Stimulated activated CD4-positive, alpha-beta T cell treated with anti-CD3 and anti-CD28 coated beads, Interleukin-2, amount 100 ng/mL, for 48 hours (primary cell): ENCODE results near the gene PRDM15.

Experiments
- DNase-seq, 2 donors: peaks; one replicate each; pipeline ENCODE4 v3.0.0-alpha.2; 2020

Gene PRDM15

DNA sequence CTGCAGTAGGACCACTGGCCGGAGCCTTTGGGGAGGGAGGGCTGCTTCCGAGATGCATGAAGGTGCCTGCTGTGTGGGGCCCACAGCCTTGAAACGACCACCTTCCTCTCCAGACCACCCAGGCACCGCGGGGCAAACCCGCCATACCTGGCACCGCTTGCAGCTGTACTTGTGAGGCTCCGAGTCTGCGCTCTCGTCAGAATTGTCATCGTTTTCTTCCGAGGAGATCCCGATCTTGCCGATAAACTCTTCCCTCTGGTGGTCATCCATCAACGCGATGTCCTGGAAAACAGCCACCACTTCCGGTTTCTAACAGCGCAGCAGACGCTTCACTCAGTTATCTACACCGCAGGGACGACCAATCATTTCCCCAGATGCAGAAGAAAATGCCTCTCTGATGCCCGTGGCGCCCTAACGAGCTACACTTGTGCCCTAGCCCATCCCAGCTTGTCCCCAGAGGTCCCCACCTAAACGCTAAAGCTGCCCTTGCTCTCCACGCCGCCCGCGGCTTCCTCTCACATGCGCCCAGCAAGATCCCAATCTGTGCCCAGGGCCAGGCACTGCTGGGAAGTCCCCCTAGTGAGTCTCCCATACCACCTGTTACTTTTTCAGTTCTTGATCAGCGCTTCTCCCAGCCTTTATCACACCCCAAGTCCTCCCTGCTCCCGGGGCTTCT lies 57.2 kb downstream of the PRDM15 start:
- no peak for DNase-seq

DNA sequence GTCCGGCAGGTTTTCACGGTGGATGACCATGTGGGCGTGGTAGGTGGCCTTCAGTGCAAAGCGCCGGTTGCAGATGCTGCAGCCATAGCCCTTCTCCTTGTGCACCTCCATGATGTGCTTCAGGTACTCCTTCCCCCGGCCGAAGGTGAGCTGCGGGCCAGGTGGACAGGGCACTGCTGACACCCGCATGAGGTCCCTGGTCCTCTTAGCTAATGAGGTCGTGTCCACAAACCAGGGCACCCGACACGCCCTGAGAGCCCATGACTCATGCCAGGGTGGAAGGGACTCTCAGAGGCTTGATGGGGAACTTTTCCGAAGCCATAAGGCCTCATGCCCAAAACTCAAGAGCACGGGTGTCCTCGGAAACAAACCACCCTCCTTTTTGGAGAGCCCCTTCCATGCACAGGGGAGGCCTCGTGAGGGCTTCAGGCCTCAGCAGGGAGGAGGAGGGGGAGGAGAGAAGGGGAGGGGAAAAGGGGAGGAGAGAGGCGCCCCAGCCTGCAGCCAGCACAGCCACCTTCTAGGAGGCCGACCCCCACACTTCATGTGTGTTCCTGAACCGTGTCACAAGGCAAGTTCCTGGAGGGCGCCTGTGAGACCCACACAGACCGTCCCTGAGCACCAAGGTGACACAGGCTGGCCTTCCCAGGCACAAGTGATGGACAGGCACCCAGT lies 57.9 kb downstream of the PRDM15 start:
- DNase-seq, result no peak

DNA sequence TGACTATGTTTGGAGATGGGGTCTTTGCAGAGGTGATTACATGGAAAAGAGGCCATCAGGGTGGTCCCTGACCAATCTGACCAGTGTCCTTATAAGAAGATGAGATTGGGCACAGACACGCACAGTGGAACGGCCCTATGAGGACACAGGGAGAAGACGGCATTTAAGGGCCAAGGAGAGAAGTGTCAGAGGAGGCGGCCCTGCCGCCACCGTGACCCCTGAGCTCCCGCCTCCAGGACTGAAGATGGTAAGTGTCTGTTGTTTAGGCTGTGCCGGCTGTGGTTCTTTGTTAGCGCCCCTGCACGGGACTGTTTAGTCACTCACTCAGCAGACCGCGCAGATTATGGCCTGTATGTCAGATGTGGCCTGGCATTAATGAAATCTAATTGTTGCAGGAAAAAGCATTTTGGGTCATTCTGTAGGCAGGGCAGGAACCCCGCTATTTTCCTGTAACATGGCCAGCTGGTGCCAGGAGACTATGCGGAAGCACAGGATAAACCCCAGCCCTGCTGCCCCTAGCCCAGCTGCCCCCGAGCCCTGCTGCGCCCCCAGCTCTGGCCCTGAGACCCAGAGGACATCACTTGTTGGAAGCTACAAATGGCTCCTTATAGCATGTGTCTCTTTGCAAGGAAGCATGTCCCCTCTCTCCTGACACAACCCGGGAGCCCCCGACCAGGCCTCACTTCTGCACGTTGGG lies 58.6 kb downstream of the PRDM15 start:
- no peak for DNase-seq

DNA sequence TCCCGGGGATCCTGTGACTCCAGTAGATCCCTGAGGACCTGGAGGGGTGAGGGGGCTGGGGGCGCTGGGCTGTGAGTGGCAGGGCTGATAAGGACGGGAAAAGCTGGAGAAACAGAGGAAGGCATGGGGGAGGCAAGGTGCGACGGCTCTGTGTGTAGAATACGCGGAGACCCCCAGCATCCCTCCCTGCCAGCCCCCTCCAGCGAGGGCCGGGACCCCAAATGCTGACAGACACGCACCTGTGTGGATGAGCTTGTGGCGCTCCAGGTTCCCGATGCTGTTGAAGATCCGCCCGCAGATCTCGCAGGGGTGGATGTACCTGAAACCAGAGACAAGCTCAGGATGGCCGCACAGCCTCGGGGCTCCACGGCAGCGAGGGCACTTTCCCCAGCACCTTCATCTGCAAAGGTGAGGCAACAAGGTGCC lies 59.3 kb downstream of the PRDM15 start:
- DNase-seq, result no peak

- DNase-seq, result no peak
These were observed 59.8 kb downstream of the PRDM15 start for GRCh38 chr21:41819236-41819855.

DNA sequence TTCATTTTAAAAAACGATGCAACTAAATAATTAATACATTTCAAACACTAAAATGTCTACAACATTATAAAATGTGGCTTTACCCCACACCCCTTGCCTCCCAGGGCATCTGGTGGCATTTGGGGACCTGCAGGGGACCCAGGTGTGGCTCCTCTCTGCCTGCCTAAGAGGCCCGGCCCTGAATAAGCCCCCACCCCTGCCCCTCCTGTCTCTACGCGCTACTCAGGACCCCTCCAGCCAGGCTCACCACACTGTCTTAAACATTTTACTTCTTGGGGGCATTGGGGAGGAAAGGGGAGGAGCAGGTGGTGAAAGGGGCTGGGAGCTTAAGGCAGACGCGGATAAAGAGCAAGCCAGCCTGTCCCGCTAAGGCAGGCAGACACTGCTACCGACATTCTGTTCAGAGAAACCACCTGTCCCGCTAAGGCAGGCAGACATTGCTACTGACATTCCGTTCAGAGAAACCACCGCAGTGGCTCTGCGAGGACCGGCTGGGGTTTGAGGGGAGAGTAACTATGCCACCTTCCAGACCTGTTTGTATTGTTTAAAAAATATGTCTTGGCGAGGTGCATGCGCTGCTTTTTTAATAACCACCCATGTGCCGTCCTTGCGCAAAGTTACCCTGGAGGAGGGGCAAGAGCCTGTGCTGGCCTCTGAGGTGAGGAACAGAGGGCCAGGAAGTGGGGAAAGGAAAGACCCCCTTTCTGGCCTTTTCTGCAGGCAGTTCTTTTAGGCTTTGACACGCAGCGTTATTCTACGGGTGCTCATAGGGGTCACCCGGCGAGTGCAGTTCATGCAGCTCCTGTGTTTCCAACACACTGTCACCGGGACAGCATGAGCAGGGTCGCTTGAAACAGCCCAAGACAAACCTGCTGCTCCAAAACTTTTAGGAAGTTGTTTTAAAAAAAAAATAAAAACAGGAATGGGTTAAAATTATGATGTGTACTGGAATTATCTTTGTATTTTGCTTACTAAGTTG lies 61.0 kb downstream of the PRDM15 start:
- no peak for DNase-seq

DNA sequence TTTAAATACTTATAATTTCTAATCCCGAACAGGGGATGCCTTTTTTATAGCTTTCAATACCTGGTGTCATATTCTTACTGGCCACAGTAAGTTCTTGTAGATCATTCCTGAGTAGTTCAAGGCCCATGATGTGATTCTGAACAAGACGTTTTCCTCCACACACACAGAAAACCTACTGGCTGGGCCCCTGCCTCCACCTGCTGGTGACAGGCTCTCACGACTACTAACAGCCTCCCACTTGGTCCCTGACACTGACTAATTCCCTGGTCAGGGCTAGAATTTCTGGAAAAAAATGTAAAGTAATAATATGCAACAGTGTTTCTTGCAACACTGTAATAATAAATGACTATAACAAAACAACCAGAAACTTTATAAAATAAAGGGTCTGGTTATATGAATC lies 61.9 kb downstream of the PRDM15 start:
- DNase-seq, result peak; percentile 12 to 16

GRCh38 chr21:41816583-41817165 lies 62.5 kb downstream of the PRDM15 start:
- peak; percentile 40 to 58 for DNase-seq

GRCh38 chr21:41815652-41816582 lies 63.2 kb downstream of the PRDM15 start:
- DNase-seq, result no peak

DNA sequence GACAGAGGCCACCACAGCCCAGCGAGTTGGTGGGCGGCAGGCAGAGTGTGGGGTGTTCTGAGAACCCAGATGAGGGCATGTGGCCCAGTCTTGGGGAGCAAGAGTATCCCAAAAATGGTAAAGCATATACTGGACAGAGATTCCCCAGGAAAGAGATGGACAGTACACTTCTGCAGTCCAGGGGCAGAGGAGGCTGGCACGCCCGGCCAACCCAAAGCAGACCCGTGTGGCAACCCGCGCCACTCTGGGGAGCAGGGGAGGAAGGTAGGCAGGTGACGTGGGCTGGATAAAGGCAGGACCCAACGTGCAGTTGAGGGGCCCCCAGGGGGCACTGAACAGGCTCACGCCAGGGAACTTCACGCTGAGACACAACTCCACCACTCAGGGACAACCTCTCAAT lies 65.9 kb downstream of the PRDM15 start:
- DNase-seq, result no peak

DNA sequence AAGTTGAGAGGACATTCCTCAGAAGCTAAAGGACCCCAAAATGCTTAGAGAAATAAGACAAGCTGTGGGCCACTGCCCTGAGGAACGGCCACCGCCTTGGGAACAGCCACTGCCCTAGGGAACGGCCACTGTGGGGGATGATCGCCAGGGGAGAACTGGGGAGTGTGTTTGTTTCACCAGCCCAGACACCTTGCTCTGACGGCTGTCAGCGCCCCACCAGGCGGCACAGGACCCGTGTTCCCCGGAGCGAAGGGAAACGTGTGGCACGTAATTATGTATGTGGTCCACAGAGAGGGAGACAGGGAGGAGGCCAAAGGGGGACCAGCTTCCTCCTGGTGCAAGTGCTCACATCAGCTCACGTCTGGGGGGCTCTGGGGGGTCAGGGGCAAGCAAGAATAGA lies 66.5 kb downstream of the PRDM15 start:
- DNase-seq, result no peak

DNA sequence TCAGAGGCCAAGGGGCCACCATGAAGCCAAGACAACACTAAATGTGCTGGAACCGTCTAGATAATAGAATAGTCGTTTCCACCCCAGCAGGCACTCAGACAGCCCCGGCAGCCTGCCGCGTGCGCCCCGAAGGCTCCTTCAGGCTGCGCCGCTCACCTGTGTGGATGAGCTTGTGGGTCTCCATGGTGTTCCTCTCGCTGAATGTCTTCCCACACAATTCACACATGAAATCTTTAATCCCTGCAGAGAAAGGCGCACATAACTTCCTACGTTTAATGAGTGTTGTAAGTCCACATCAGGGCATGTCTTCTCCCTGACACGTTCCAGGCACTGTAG lies 68.6 kb downstream of the PRDM15 start:
- DNase-seq, result no peak

DNA sequence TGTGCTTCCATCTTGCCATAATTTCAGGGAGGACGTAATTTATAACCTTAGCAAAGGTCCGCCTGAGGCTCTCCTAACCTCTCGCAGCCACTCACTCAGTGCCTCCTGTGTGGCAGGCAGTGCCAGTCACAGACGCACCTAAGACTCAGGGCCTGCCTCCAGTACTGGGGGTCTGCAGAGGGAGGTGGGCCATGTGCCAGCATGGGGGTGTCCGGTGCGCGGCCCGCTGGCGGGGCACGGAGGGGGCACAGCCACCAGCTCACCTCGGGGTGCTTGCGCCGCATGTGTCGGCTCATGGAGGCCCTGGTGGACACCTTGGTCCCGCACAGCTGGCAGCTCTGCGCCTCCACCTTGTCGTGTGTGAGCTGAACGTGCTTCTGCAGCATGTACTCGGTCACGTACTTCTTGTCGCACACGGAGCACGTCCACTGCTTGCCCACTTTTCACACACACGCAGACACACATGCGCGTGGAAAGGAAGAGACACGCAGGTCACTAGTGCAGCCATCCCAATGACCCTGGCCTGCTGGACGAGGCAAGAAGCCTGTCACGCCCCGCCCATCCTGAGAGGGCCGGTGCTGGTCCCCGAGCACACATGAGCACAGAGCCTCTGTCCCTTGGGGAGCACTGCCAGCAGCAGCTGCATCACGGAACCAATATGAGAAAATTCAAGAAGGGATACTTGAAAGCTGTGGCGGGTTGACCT lies 69.1 kb downstream of the PRDM15 start:
- DNase-seq, result no peak

DNA sequence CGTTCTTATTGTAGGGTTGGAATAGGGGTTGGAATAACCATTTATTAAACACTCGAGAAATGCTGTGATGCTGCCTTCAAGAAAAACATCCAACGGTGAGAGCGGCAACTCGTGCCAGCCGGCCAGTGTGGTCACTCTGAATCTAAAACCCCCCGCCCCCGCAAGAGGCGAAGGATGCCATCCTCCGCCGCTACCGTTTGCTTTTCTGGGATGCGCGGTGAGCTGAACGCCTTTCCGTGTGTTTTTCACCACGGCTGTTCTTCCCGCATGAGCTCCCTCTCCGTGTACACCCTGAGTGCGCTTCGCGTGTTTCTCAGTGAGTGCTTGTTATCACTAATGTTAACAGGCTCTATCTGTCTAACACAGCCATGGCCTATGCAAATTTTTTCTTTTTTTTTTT lies 70.3 kb downstream of the PRDM15 start:
- no peak for DNase-seq

GRCh38 chr21:41808094-41808493 lies 71.0 kb downstream of the PRDM15 start:
- DNase-seq, result no peak

- no peak for DNase-seq
These were observed 72.4 kb downstream of the PRDM15 start for GRCh38 chr21:41806773-41807172.

DNA sequence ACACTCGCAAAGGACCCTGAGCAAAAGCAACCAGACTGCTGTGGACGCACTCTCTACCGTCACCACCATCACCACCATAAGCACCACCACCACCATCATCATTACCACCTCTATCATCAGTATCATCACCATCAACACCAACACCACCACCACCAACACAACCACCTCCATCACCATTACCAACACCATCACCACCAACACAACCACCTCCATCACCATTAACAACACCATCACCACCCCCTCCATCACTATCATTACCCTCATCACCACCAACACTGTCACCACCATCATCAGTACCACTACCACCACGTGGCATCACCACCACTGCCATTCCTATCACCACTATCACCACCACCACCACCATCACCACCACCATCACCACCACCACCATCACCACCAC lies 73.5 kb downstream of the PRDM15 start:
- DNase-seq, result no peak

- DNase-seq, result no peak
These were observed 74.1 kb downstream of the PRDM15 start for GRCh38 chr21:41805038-41805437.

DNA sequence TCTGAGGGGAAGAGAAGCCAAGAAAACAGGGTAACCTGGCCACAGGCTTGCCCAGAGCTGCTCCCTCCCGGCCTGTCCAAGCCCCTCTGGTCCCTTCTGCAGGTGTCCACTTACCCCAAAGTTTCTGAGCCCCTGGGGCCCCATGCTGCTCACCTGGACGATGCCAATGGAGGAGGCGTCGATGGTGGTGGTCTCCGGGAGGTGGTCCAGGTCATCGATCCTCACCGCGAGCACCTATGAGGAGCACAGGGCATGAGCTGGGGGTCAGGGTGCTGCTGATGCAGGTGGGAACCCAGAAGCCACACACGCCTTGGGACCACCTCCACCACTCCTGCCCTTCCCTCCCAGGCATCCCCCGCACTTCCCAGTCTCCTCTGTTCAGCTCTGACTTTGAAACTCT lies 74.8 kb downstream of the PRDM15 start:
- no peak for DNase-seq

- no peak for DNase-seq
These were observed 75.8 kb downstream of the PRDM15 start for GRCh38 chr21:41803316-41803715.
